Activated CD4-positive, alpha-beta T cell treated with anti-CD3 and anti-CD28 coated beads, Interleukin-10, Interleukin-2, amounts not matched to agents 100 ng/mL and 50 ng/mL, durations not matched to agents 16 hours and 8 hours (primary cell): ENCODE data around the gene SMO.

ENCODE experiments used
- DNase-seq: peaks from one replicate; pipeline ENCODE4 v3.0.0-alpha.2; 2020

Gene SMO

GRCh38 chr7:129188372-129188891 lies at the start of gene SMO:
Gene SMO, plus strand, starts transcription at chr7:129188633. Its CDS starts 519 bp downstream, at chr7:129189152.
- DNase-seq = no peak

GRCh38 chr7:129143724-129144094 lies 44.7 kb upstream of the SMO start:
- no peak for DNase-seq

- DNase-seq = peak; percentile 71
These were observed 44.2 kb upstream of the SMO start, which contains the start of gene TSPAN33 for GRCh38 chr7:129144095-129144833. Gene TSPAN33, plus strand, starts transcription at chr7:129144707. Its CDS starts 274 bp downstream, at chr7:129144981.

- no peak for DNase-seq
These were observed 43.4 kb upstream of the SMO start for GRCh38 chr7:129144834-129145668.

- no peak for DNase-seq
These were observed 42.0 kb upstream of the SMO start for GRCh38 chr7:129146237-129146979.

DNA sequence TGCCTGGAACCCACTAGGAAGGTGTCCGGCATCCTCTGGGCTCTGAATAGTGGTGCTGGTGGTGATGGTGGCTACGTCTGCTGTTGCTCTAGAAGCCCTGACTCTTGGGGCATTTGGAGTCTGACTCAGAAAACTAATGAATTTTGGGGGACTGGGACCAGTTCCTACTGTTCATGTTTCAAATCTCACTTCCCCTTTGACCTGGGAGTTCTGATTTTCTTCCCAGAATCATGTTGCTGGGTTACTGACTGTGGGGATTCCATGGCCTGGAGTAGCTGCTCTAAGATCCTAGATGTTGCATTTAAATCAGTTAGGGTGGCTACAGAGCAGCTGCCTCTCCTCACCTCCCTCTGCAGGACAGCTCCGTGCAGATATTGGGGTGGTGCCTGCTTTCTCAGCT lies 40.7 kb upstream of the SMO start:
- DNase-seq = no peak

DNA sequence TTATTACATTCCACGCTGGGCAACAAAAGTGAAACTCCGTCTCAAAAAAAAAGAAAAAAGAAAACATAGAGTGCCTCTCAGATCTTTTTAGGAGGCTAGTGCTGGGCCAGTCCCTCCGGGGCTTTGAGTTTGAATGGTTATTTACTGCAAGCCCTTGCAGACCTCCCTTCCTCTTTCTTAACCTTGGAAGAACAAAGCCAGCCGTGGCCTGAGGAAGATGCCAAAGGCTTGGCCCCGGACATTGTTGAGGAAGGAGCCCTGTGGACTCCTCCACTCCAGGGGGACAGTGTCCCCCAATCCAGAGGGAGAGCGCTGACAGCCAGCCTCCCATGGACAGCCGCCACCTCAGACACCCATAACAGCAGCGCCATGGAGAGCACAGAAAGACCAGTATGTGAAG lies 38.9 kb upstream of the SMO start:
- DNase-seq = no peak

GRCh38 chr7:129150199-129150996 lies 38.0 kb upstream of the SMO start:
- no peak for DNase-seq

DNA sequence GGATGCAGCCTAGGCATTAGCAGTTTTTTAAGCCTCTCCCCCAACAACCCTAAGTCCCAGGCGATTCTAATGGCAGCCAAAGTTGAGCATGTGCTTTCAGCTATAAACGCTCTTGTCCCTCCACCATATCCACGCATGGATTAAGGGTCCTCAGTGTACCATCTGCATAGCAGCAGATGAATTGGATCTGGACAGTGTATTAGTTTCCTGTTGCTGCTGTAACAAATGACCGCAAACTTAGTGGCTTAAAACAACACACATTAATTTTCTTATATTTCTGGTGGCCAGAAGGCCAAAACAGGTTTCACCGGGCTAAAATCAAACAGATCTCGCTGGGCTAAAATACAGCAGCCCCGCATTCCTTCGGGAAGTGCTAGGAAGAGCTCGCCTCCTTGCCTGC lies 30.8 kb upstream of the SMO start:
- no peak for DNase-seq

- no peak for DNase-seq
These were observed 28.9 kb upstream of the SMO start for GRCh38 chr7:129159539-129159938.

GRCh38 chr7:129160161-129160905 lies 28.1 kb upstream of the SMO start:
- no peak for DNase-seq

DNA sequence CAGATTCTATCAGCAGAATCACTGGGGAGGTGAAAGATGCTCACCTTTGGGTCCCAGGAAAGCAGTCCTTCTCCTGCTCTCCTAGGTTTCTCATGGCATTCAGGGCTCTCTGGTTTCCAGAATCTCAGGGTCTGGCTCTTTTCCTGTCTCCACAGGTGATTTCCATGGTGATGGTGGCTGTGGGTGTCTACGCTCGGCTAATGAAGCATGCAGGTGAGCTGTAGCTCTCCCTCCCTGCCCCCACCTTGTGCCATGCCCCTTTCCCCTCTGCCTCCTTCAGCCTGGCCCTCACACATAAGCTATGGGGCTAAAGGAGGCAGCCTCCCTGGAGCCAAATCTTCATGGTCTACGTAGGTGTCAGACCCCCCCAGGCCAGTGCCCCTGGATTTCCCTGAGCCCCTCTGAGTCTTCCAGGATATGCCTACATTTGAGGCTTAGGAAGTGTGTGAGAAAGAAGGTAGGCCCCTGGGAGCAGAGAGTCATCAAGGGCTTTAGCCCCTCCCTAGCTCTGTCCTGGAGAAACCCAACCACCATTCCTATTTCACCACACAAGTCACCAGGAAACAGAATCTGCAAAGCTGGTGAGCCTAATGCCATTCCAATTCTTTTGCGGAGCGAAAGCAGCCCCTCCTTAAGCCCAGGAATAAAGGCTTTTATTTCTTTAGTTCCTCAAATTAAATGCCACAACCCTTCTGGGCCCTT lies 26.8 kb upstream of the SMO start:
- no peak for DNase-seq

DNA sequence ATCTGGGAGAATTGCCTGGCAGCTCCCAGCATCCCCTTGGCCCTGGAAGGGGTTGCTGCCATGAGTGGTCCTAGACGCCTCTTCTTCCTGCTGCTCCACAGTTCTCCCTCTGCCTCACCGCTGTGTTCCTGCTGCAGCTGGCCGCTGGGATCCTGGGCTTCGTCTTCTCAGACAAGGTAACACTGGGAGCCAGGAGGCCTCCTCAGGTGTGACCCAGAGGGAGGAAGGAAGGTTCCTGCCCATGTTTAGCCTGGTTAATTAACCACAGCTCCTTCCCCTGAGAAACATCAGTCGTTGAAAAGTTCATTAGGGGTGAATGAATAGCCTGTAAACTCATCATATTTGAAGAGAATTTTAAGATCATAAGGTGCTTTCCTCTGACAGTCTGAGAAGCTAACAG lies 25.7 kb upstream of the SMO start:
- no peak for DNase-seq

DNA sequence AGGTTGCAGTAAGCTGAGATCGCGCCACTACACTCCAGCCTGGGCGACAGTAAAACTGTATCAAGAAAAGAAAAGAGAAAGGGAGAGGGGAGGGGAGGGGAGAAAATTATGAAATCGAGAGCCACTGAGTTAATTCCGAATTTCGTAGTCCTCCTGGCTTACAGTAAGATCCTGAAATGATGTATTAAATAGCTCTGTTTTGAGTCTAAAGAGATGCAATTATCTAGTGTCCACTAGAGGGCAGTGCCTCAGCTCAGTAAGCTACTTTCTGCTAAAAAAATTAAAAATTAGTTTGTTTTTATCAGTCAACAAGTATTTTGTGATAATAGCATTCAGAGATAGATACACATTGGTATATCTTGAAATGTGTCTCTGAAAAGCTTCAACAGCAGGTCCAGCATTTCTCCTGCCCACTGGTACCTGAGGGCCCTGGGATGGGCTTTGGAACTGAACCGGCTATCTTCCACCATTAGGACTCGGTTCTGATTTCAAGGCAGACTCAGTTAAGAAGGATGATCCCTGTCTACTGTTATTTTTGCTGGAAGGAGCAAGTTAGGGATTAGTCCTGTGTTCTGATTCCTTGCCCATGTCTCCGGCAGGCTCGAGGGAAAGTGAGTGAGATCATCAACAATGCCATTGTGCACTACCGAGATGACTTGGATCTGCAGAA lies 24.4 kb upstream of the SMO start:
- peak; percentile 60 for DNase-seq

GRCh38 chr7:129166745-129167144 lies 21.7 kb upstream of the SMO start:
- DNase-seq = peak; percentile 18

- DNase-seq = no peak
These were observed 20.6 kb upstream of the SMO start for GRCh38 chr7:129167817-129168216.

DNA sequence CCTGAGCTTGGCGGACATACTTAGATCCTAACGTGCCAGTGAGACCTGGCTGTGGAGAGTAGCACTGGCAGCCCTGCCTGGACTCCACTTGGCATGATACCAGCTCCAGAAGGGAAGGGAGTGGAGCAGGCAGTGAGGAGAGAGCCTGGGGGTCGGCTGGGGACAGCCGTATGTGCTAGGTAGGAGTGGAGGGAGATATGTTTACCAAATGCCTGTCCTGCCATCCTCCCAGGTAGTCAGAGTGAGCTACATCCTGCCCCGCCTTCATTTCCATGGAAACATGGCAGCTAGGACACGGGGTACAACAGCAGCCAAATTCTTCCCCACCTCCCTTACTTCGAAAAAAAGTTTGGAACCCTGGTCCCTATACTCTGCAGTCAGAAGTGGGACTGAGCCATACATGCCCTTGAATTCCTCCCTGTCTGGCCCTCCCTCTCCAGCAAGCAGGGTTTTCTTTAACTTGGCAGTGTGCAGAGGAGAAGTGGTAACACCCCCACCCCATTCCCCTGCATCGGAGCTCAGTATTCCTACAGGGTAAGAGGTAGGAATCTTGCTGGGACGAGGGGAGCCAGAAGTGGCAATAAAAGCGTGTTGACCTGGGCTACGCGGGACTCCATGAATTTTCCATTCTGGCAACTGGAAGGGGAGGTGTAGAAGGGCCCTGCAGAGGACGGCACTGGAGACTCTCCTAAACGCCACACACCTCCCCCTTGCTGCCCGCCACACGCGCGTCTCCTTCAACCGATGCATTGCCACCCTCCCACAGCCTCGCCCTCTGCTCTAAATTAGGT lies 20.0 kb upstream of the SMO start:
- no peak for DNase-seq

DNA sequence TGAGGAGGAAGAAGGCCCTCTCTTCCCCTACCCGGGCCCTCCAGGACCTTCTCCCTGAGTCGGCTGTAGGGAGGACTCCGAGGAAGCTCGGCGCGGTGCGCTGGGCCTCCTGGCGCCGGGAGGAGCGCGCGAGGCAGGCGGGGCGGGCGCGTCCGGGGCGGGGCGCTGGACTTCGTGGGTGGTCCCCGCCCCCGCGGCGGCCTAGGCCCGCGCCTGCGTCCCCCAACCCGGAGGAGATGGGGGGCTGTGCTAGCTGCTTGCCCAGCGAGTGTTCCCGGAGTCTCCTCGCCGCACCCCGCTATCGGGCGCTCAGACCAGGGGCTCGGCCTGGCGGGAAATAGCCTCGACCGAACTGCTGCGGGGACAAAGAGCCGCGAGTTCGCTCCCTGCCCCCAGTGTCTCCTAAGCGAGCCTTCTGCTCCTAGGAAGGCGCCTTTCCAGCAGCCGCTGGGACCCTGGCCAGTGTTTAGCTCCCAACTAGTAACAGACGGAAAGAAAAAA lies 19.2 kb upstream of the SMO start:
- DNase-seq = peak; percentile 41
